Fibroblast of lung (primary cell): ENCODE measurements around the gene EIF4E. TPM values are rescaled to one million over a fixed set of nuclear protein-coding genes. Genes with fewer than 3 reads are reported as not detected.
A peak's percentile ranks its signal among the peaks of the same experiment; 100 is the strongest.
"Not testable (repeated sequence)": the region's sequence is repeated elsewhere in the genome, so short reads cannot be mapped to it uniquely, and the experiment has no call there.

Experiments
- DNase-seq, 2 donors: peaks; one replicate each; pipeline versions ENCODE4 v3.0.0 to v3.0.0-alpha.2; 2010; ENCODE audit warnings: low read depth in 2 of 2
- H2AFZ ChIP-seq: 2 replicates; pipeline ENCODE4 v1.5.1; 2012; ENCODE audit warnings: low read length, control low read depth, inconsistent platforms
- H3K27ac ChIP-seq: 2 replicates; pipeline ENCODE4 v1.5.1; 2011; ENCODE audit warnings: low read length, control low read depth; ENCODE audit not compliant: insufficient read depth
- H3K27me3 ChIP-seq: 2 replicates; pipeline ENCODE4 v1.5.1; 2011; ENCODE audit warnings: mild to moderate bottlenecking, low read length; ENCODE audit not compliant: control insufficient read depth, insufficient read depth
- H3K36me3 ChIP-seq: 2 replicates; pipeline ENCODE4 v1.5.1; 2011; ENCODE audit warnings: low read length; ENCODE audit not compliant: control insufficient read depth, insufficient read depth
- H3K4me1 ChIP-seq: 2 replicates; pipeline ENCODE4 v1.5.1; 2011; ENCODE audit warnings: low read length; ENCODE audit not compliant: control insufficient read depth, insufficient read depth; ENCODE audit errors: extremely low read depth
- H3K4me2 ChIP-seq: 2 replicates; pipeline ENCODE4 v1.5.1; 2011; ENCODE audit warnings: low read length, control low read depth; ENCODE audit not compliant: insufficient read depth; ENCODE audit errors: extremely low read depth
- H3K4me3 ChIP-seq, 4 experiments: fragments of 200-600 bp in 1 of 4; sonication (generic) in 1 of 4; replicated peaks in 1 of 4; 2 replicates each; pipeline ENCODE4 v1.5.1; 2011 to 2016; ENCODE audit warnings: low read length in 4 of 4, low read depth in 3 of 4, mild to moderate bottlenecking in 3 of 4, control low read depth in 2 of 4, inconsistent platforms in 1 of 4, mixed read lengths in 1 of 4; ENCODE audit not compliant: insufficient read depth in 1 of 4; ENCODE audit errors: control extremely low read depth in 1 of 4
- H3K79me2 ChIP-seq: 2 replicates; pipeline ENCODE4 v1.5.1; 2012; ENCODE audit warnings: mild to moderate bottlenecking, low read length, inconsistent platforms; ENCODE audit not compliant: control insufficient read depth, insufficient read depth
- H3K9ac ChIP-seq: 2 replicates; pipeline ENCODE4 v1.5.1; 2011; ENCODE audit warnings: mild to moderate bottlenecking, low read length, control low read depth; ENCODE audit not compliant: insufficient read depth
- H3K9me3 ChIP-seq: 2 replicates; pipeline ENCODE4 v1.5.1; 2012; ENCODE audit warnings: low read depth, low read length; ENCODE audit not compliant: control insufficient read depth, insufficient read depth
- H4K20me1 ChIP-seq: 2 replicates; pipeline ENCODE4 v1.5.1; 2011; ENCODE audit warnings: low read length; ENCODE audit not compliant: control insufficient read depth, insufficient read depth; ENCODE audit errors: extremely low read depth
- CTCF ChIP-seq, 2 donors: IDR thresholded peaks in 1 of 2; conservative IDR thresholded peaks in 1 of 2; 1 replicate in 1 of 2; 2 replicates in 1 of 2; pipeline ENCODE4 v1.5.1; 2011 to 2012; ENCODE audit warnings: low read length in 2 of 2, control low read depth in 1 of 2, inconsistent platforms in 1 of 2, low read depth in 1 of 2, mild to moderate bottlenecking in 1 of 2
- EZH2 ChIP-seq: IDR thresholded peaks from 2 replicates; pipeline ENCODE4 v1.5.1; 2012; ENCODE audit warnings: low read length, control low read depth, mild to moderate bottlenecking; ENCODE audit errors: missing control alignments
- polyA plus RNA-seq, 2 donors: library from polyadenylated mRNA; depleted of rRNA in 1 of 2; stranded (reverse) in 1 of 2; unstranded in 1 of 2; fragments of >200 nt; gene quantifications; 2 replicates each; pipeline ENCODE4 v1.2.1, GENCODE V29; 2011 to 2012; ENCODE audit warnings: missing spikeins in 1 of 2
- total RNA-seq: library from RNA; depleted of rRNA; stranded (reverse); fragments of >200 nt; gene quantifications from 2 replicates; pipeline ENCODE4 v1.2.1, GENCODE V29; 2014

The EIF4E gene
- total and polyA plus RNA-seq, 2 donors (not counting 1 experiment from before 2014, with no cell fraction given): 124 to 138 TPM

DNA sequence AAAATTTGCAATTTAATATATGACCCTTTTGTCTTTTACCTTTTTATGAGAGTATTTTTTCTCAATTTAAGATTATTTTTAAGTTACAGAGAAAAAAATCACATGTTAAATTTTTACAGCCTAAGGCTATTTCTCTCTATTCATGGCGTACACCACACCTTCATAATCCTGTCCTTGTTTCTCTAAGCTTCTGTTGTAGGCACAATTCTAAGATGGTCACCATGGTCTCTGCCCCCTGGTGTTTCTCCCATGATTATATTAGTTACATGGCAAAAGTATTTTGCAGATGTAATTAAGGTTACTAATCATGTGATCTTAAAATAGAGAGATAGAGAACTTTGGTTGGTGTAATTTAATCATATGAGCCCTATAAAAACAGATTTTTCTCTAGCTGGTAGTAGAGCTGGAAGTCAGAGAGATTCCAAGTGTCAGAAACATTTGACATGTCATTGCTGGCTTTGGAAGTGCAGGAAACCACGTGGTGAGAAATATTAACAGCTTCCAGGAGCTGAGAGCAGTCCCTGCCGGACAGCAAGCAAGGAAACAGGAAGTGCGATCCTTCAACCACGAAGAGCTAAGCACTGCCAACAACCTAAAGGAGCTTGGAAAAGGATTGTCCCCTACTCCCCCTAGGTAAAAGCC is 89.8 kb downstream of the EIF4E start:
- Histone ChIP-seq H3K36me3 (no peaks in the 10 kb centered on the region), H3K27ac (no peak overlapping the region), H2AFZ (peak overlapping the region; percentile 40), H3K4me1 (no peaks in the 10 kb centered on the region), H3K9ac (no peak overlapping the region), H3K9me3 (no peaks in the 10 kb centered on the region), H3K4me3 (no peak overlapping the region), H3K27me3 (no peaks in the 10 kb centered on the region), H3K4me2 (no peak overlapping the region), H4K20me1 (no peaks in the 10 kb centered on the region), H3K79me2 (no peaks in the 10 kb centered on the region)
- DNase-seq: peak; percentile 45 to 62
- TF ChIP-seq CTCF (conservative IDR thresholded peaks at IDR 0.05 in 1 of 2, IDR thresholded peaks at IDR 0.05 in 1 of 2; ENCODE audit: low read depth in 1 of 2, low read length in 2 of 2) (no peak), EZH2 (no peak)

DNA sequence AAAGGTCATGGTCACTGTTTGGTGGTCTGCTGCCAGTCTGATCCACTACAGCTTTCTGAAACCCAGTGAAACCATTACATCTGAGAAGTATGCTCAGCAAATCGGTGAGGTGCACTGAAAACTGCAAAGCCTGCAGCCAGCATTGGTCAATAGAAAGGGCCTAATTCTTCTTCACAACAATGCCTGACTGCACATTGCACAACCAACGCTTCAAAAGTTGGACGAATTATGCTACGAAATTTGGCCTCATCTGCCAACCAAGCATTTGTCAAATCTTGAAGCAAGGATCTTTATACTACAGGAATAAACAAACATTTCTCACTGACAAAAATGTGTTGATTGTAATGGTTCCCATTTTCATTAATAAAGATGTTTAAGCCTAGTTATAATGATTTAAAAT is 90.4 kb downstream of the EIF4E start:
- Histone ChIP-seq H3K9ac (no peak overlapping the region), H4K20me1 (no peaks in the 10 kb centered on the region), H3K79me2 (no peaks in the 10 kb centered on the region), H3K4me2 (no peak overlapping the region), H3K36me3 (no peaks in the 10 kb centered on the region), H3K4me1 (no peaks in the 10 kb centered on the region), H3K4me3 (no peak overlapping the region), H3K27ac (no peak overlapping the region), H3K9me3 (no peaks in the 10 kb centered on the region), H2AFZ (no peak overlapping the region), H3K27me3 (no peaks in the 10 kb centered on the region)
- TF ChIP-seq CTCF (conservative IDR thresholded peaks at IDR 0.05 in 1 of 2, IDR thresholded peaks at IDR 0.05 in 1 of 2; ENCODE audit: low read depth in 1 of 2, low read length in 2 of 2) (no peak), EZH2 (no peak)
- DNase-seq: peak in 1 of 2 donors; percentile 19

- no peak overlapping the region for H3K27ac ChIP-seq
- H4K20me1 ChIP-seq: no peaks in the 10 kb centered on the region
- no peak for DNase-seq
- H3K4me3 ChIP-seq: no peak overlapping the region
- H2AFZ ChIP-seq: no peak overlapping the region
- H3K4me1 ChIP-seq: no peaks in the 10 kb centered on the region
- no peak overlapping the region for H3K4me2 ChIP-seq
- no peaks in the 10 kb centered on the region for H3K27me3 ChIP-seq
- no peaks in the 10 kb centered on the region for H3K79me2 ChIP-seq
- H3K9me3 ChIP-seq: no peaks in the 10 kb centered on the region
- no peak for TF ChIP-seq CTCF (conservative IDR thresholded peaks at IDR 0.05 in 1 of 2, IDR thresholded peaks at IDR 0.05 in 1 of 2; ENCODE audit: low read depth in 1 of 2, low read length in 2 of 2)
- no peak for TF ChIP-seq EZH2
- no peaks in the 10 kb centered on the region for H3K36me3 ChIP-seq
- H3K9ac ChIP-seq: no peak overlapping the region
Measured at GRCh38 chr4:98833384-98833783, 95.5 kb downstream of the EIF4E start.

GRCh38 chr4:98831036-98831435 is 97.9 kb downstream of the EIF4E start:
- not testable (repeated sequence) for H4K20me1 ChIP-seq, H2AFZ ChIP-seq, H3K79me2 ChIP-seq, H3K9ac ChIP-seq, H3K4me2 ChIP-seq, H3K36me3 ChIP-seq, H3K4me1 ChIP-seq, H3K4me3 ChIP-seq, H3K27ac ChIP-seq, H3K9me3 ChIP-seq, DNase-seq, H3K27me3 ChIP-seq
